ENCODE data around the gene CD84.

GRCh38 chr1:160623862-160624261, 44.6 kb upstream of the CD84 start:
- TF ChIP-seq EZH2 (IDR thresholded peaks at IDR 0.05; ENCODE audit: borderline replicate concordance, low read depth, low read length, poor library complexity, severe bottlenecking) (no peak), CTCF (conservative IDR thresholded peaks at IDR 0.05; ENCODE audit: low read depth, low read length) (no peak)
